AG04449 (cell line): ENCODE data around the gene EMC1.
"Not testable (repeated sequence)": the region's sequence is repeated elsewhere in the genome, so short reads cannot be mapped to it uniquely, and the experiment has no call there.

Source experiments
- CTCF ChIA-PET: fragments of 350-600 bp; formaldehyde crosslinking; extraction: SDS; loops from one replicate; lab custom pipeline; 2021; ENCODE audit warnings: antibody characterized with exemption; lab: Yijun Ruan, JAX
- POLR2A ChIA-PET: fragments of 400-600, 350-600 bp; formaldehyde crosslinking; extraction: SDS; loops from one replicate; lab custom pipeline; 2020; ENCODE audit warnings: antibody characterized with exemption, inconsistent platforms; lab: Yijun Ruan, JAX
- DNase-seq: peaks from one replicate; pipeline ENCODE4 v3.0.0-alpha.2; 2010; ENCODE audit warnings: low read depth, low spot score
- H3K4me3 ChIP-seq: 2 replicates; pipeline ENCODE4 v1.5.1; 2011; ENCODE audit warnings: low read depth, mild to moderate bottlenecking, control low read depth, low read length
- TF ChIP-seq, protein P1 (sequence below): IDR thresholded peaks from one replicate; pipeline ENCODE4 v1.5.1; 2011; ENCODE audit warnings: mild to moderate bottlenecking, moderate library complexity, low read length, control low read depth, inconsistent platforms; ENCODE audit not compliant: insufficient read depth; ENCODE audit errors: missing control alignments

The EMC1 gene

DNA sequence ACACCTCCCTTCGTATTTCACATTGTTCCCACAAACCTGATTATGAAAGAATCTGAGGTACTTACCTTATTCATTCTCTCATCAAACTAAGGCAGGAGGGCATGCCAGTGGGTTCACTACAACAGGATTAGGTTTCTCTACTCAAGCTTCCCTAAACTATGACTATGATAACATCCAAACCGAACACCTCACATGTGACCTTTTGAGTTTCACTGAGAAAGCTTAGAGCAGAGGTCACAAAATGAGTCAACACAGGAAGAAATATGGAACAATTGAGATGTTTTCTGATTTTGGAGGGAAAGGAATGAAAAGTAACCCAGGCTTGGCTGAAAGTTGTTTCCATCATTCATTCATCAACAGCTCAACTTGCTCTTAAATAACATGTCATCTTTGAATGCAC lies 65.3 kb downstream of the EMC1 start:
- DNase-seq = no peak
- TF ChIP-seq, protein P1, sequence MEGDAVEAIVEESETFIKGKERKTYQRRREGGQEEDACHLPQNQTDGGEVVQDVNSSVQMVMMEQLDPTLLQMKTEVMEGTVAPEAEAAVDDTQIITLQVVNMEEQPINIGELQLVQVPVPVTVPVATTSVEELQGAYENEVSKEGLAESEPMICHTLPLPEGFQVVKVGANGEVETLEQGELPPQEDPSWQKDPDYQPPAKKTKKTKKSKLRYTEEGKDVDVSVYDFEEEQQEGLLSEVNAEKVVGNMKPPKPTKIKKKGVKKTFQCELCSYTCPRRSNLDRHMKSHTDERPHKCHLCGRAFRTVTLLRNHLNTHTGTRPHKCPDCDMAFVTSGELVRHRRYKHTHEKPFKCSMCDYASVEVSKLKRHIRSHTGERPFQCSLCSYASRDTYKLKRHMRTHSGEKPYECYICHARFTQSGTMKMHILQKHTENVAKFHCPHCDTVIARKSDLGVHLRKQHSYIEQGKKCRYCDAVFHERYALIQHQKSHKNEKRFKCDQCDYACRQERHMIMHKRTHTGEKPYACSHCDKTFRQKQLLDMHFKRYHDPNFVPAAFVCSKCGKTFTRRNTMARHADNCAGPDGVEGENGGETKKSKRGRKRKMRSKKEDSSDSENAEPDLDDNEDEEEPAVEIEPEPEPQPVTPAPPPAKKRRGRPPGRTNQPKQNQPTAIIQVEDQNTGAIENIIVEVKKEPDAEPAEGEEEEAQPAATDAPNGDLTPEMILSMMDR = no peak
- H3K4me3 ChIP-seq = no peak overlapping the region
- CTCF ChIA-PET = interaction anchor here (0.8 kb wide), 1 partner anchor 52 kb away, joined by 3 read pairs; no protein-coding TSS in a partner anchor
- POLR2A ChIA-PET = no interaction called here

DNA sequence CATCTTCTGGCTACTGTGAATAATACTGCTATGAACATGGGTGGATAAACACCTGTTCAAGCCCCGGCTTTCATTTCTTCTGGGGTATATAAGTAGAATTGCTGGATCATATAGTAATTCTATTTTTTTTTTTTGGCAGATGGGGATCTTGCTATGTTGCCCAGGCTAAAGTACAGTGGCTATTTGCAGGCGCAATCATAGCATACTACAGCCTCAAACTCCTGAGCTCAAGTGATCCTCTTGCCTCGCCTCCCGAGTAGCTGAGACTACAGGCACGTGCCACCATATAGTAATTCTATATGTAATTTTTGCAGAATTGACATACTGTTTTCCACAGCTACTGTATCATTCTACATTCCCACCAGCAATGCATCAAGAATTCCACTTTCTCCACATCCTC lies 69.1 kb downstream of the EMC1 start:
- CTCF ChIA-PET = interaction anchor here (1.8 kb wide), 1 partner anchor 18 kb away, joined by 4 read pairs; no protein-coding TSS in a partner anchor
- DNase-seq = no peak
- H3K4me3 ChIP-seq = no peak overlapping the region
- POLR2A ChIA-PET = no interaction called here
- TF ChIP-seq, protein P1 = no peak

DNA sequence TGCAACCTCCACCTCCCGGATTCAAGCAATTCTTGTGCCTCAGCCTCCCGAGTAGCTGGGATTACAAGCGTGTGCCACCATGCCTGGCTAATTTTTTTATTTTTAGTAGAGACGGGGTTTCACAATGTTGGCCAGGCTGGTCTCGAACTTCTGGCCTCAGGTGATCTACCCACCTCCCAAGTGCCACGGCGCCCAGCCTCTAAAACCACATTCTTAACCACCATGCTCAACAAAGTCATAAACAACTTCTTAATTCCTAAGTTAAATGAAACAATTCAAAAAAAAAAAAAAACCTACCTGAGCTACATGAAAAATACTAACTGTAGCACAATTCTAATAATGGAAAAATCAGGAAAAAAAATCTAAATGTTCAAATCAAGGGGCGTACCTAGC lies 71.1 kb downstream of the EMC1 start:
- H3K4me3 ChIP-seq, DNase-seq, POLR2A ChIA-PET: not testable (repeated sequence)
- CTCF ChIA-PET = interaction anchor here (0.8 to 1.6 kb wide), 7 partner anchors 10 to 473 kb away, joined by 3 to 5 read pairs (median 3); no protein-coding TSS in a partner anchor

DNA sequence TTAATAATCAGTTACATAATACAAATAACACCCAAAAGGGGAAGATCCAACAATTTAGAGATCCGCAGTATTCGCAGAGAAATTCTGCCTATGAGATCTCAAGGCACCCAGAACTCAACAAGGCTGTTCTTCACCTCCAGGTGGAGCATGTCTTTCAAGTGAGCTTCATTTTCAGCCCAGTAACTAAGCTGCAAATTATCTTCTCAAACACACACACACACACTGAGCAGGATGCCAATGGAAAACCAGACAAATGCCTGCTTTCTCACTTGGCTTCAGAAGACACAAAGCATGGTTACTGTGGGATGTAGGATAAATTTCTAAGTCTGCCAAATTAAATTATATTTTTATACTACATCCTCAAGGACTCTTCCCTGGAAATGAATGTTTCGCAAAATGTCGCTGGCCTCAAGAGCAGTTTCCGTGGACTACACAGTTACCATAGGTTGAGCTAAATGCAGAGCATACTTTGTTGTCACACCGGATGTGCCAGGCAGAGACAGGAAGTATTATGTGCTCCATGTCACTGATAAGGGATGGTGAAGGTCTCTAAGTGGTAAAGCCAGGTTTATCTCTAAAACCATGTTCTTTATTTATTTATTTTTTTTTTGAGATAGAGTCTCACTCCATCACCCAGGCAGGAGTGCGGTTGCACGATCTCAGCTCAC lies 71.6 kb downstream of the EMC1 start:
- H3K4me3 ChIP-seq = no peak overlapping the region
- POLR2A ChIA-PET = no interaction called here
- CTCF ChIA-PET = interaction anchor here (0.6 to 1.6 kb wide), 11 partner anchors 10 to 473 kb away, joined by 3 to 5 read pairs (median 3); no protein-coding TSS in a partner anchor
- TF ChIP-seq, protein P1 = peak; percentile 10
- DNase-seq = no peak

DNA sequence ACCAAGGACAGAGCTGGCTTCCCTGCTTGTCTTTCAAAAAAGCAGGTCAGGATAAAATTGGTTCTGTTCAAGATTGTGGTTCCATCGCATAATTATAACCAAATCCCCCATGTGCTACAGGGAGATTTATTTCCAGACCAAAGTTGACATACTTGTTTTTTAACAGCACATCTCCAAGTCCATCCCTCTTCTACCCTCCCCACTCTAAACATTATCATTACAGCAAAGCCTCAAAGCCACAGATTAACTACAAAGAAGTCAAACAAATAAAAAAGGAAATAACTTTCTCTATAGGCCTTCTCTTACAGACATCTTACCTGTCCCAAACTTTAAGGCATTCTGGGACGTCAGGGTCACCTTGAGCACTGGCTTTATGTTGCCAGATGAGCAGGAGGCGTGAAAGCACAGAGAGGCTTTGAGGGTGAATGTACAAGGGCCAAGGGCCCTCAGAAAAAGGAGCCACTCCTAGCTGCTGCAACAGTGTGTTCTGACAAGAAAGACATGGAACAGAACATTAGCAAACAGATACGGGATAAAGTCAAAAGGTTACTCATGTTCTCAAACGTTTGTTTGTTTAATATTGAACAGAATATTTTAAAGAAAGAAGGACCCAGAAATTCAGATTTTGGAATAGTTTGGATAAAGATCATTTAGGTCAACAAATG lies 72.5 kb downstream of the EMC1 start:
- POLR2A ChIA-PET = no interaction called here
- TF ChIP-seq, protein P1 = no peak
- CTCF ChIA-PET = interaction anchor here (0.8 to 1.6 kb wide), 6 partner anchors 9 to 65 kb away, joined by 3 to 4 read pairs (median 3); no protein-coding TSS in a partner anchor
- DNase-seq = no peak
- H3K4me3 ChIP-seq = no peak overlapping the region

DNA sequence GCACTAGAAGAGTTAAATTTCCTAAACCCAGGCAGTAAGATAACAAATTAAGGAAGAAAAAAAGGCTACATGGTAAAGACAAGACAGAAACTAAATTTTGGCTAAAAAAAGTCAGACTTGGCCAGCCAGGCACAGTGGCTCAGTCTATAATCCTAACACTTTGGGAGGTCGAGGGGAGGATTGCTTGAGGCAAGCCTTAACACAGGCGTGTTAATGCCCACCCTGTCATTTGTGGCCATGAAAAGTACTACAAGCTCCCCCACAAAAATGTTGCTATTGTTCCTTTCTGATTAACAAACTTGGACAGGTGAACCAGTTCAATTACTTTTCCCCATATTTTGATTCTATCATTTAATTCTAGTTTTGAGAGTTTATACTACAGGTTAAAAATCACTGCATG lies 73.5 kb downstream of the EMC1 start:
- POLR2A ChIA-PET = no interaction called here
- no peak for DNase-seq
- H3K4me3 ChIP-seq = no peak overlapping the region
- CTCF ChIA-PET = no interaction called here
- TF ChIP-seq, protein P1 = no peak
